Smooth muscle cell (in vitro differentiated cells): Measurements from ENCODE around the gene SLC16A12. TPM values are rescaled to one million over a fixed set of nuclear protein-coding genes. Genes with fewer than 3 reads are reported as not detected.

Experiments
- DNase-seq: peaks from one replicate; lab custom pipeline; 2025; ENCODE audit not compliant: unreplicated experiment; lab: John Stamatoyannopoulos, UW
- H2AFZ ChIP-seq: fragments of 200-600 bp; sonication (generic); 2 replicates; pipeline ENCODE4 v1.6.0; 2016; ENCODE audit warnings: antibody characterized with exemption, low read depth, mild to moderate bottlenecking
- H3F3A ChIP-seq: fragments of 200-600 bp; sonication (generic); 2 replicates; pipeline ENCODE4 v1.6.0; 2017; ENCODE audit warnings: antibody characterized with exemption, low read depth
- H3K27ac ChIP-seq: fragments of 200-600 bp; sonication (generic); 2 replicates; pipeline ENCODE4 v1.5.1; 2016; ENCODE audit warnings: low read depth, mild to moderate bottlenecking
- H3K27me3 ChIP-seq: fragments of 200-600 bp; sonication (generic); 2 replicates; pipeline ENCODE4 v1.6.1; 2016; ENCODE audit warnings: low read depth, mild to moderate bottlenecking
- H3K36me3 ChIP-seq: fragments of 200-600 bp; sonication (generic); 2 replicates; pipeline ENCODE4 v1.5.1; 2016; ENCODE audit warnings: low read depth
- H3K4me1 ChIP-seq: fragments of 200-600 bp; sonication (generic); 2 replicates; pipeline ENCODE4 v1.5.1; 2016; ENCODE audit warnings: low read depth
- H3K4me2 ChIP-seq: fragments of 200-600 bp; sonication (generic); 2 replicates; pipeline ENCODE4 v1.6.0; 2016; ENCODE audit warnings: mild to moderate bottlenecking
- H3K4me3 ChIP-seq: fragments of 200-600 bp; sonication (generic); 2 replicates; pipeline ENCODE4 v1.5.1; 2016; ENCODE audit warnings: mild to moderate bottlenecking
- H3K79me2 ChIP-seq: fragments of 200-600 bp; sonication (generic); 2 replicates; pipeline ENCODE4 v1.6.0; 2016; ENCODE audit warnings: low read depth, mild to moderate bottlenecking
- H3K9ac ChIP-seq: fragments of 200-600 bp; sonication (generic); 2 replicates; pipeline ENCODE4 v1.6.0; 2016; ENCODE audit warnings: low read depth
- H3K9me3 ChIP-seq: fragments of 200-600 bp; sonication (generic); replicated peaks from 2 replicates; pipeline ENCODE4 v1.5.1; 2016; ENCODE audit warnings: low read depth
- H4K20me1 ChIP-seq: fragments of 200-600 bp; sonication (generic); 2 replicates; pipeline ENCODE4 v1.6.0; 2016; ENCODE audit warnings: low read depth
- CTCF ChIP-seq: fragments of 200-600 bp; sonication (generic); IDR thresholded peaks from 2 replicates; pipeline ENCODE4 v1.5.1; 2017; ENCODE audit warnings: borderline replicate concordance, mild to moderate bottlenecking, antibody characterized with exemption; ENCODE audit not compliant: insufficient read depth, poor library complexity, severe bottlenecking
- WGBS: methylation state at CpG from one replicate; pipeline ENCODE4 v1.1.7; 2016; ENCODE audit warnings: low lambda C conversion rate; 5-methylcytosine and 5-hydroxymethylcytosine counted together
- polyA plus RNA-seq: library from polyadenylated mRNA; unstranded; fragments of >200 nt; fragmentation: Nextera tagmentation; extraction: Ambion mirVana; gene quantifications from 2 replicates; pipeline ENCODE4 v1.2.1, GENCODE V29; 2016
- total RNA-seq: library from RNA; depleted of rRNA; stranded (reverse); fragments of >200 nt; gene quantifications from 2 replicates; pipeline ENCODE4 v1.2.3, GENCODE V29; 2014

SLC16A12 gene
- total and polyA plus RNA-seq, 2 experiments from 2014 or later: not detected

- H3K36me3 ChIP-seq: no peaks in the 10 kb centered on the region
- no peaks in the 10 kb centered on the region for H3K27me3 ChIP-seq
- H4K20me1 ChIP-seq: no peaks in the 10 kb centered on the region
- no peak overlapping the region for H3K4me2 ChIP-seq
- no peak for DNase-seq
- H3K27ac ChIP-seq: no peak overlapping the region
- no peaks in the 10 kb centered on the region for H3K4me1 ChIP-seq
- no peak overlapping the region for H3K4me3 ChIP-seq
- no peaks in the 10 kb centered on the region for H3K79me2 ChIP-seq
- no peaks in the 10 kb centered on the region for H3K9me3 ChIP-seq
- H2AFZ ChIP-seq: no peak overlapping the region
- no peak overlapping the region for H3K9ac ChIP-seq
- WGBS: 92% methylated on average over 6 of the region's 6 CpGs
- H3F3A ChIP-seq: no peaks in the 10 kb centered on the region
- TF ChIP-seq CTCF: no peak
Observed at GRCh38 chr10:89476150-89476549, 59.2 kb downstream of the SLC16A12 start.

- no peak overlapping the region for H2AFZ ChIP-seq
- H3K4me1 ChIP-seq: no peaks in the 10 kb centered on the region
- no peak overlapping the region for H3K27ac ChIP-seq
- no peak for DNase-seq
- no peak for TF ChIP-seq CTCF
- H3K9me3 ChIP-seq: no peaks in the 10 kb centered on the region
- no peaks in the 10 kb centered on the region for H3K27me3 ChIP-seq
- H3K4me3 ChIP-seq: no peak overlapping the region
- H4K20me1 ChIP-seq: no peaks in the 10 kb centered on the region
- H3K36me3 ChIP-seq: no peaks in the 10 kb centered on the region
- no peaks in the 10 kb centered on the region for H3K79me2 ChIP-seq
- H3K9ac ChIP-seq: no peak overlapping the region
- H3F3A ChIP-seq: no peaks in the 10 kb centered on the region
- WGBS: 82% methylated on average over 4 of the region's 4 CpGs
- H3K4me2 ChIP-seq: no peak overlapping the region
Observed at GRCh38 chr10:89475591-89475998, 59.8 kb downstream of the SLC16A12 start.

GRCh38 chr10:89475125-89475524, 60.3 kb downstream of the SLC16A12 start:
- no peaks in the 10 kb centered on the region for H3K36me3 ChIP-seq
- no peaks in the 10 kb centered on the region for H3F3A ChIP-seq
- H4K20me1 ChIP-seq: no peaks in the 10 kb centered on the region
- no peak for TF ChIP-seq CTCF
- H3K79me2 ChIP-seq: no peaks in the 10 kb centered on the region
- DNase-seq: no peak
- no peak overlapping the region for H2AFZ ChIP-seq
- no peaks in the 10 kb centered on the region for H3K27me3 ChIP-seq
- no peak overlapping the region for H3K27ac ChIP-seq
- H3K9ac ChIP-seq: no peak overlapping the region
- H3K4me1 ChIP-seq: no peaks in the 10 kb centered on the region
- no peak overlapping the region for H3K4me2 ChIP-seq
- no peak overlapping the region for H3K4me3 ChIP-seq
- H3K9me3 ChIP-seq: no peaks in the 10 kb centered on the region
- WGBS: 83% methylated on average over 2 of the region's 2 CpGs

DNA sequence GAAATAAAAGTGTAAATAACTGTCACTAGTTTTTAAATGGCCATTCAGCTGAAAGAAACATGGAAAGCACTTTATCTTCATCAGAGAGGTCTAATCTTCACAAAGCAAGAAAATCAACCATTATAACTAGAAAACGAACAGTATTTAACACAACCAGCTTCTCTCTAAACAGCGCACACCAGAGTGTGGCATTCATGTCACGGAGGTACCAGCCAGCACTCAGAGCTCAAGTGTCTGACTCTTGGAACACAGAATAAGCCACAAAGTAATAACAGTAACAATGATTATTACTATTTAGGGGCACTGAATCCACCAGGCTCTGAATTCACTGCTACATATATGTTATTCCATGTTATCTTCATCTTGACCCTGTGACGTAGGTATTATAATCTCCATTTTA, 60.9 kb downstream of the SLC16A12 start:
- Histone ChIP-seq H4K20me1 (no peaks in the 10 kb centered on the region), H3K9me3 (no peaks in the 10 kb centered on the region), H3K36me3 (no peaks in the 10 kb centered on the region), H3K4me2 (no peak overlapping the region), H3F3A (no peaks in the 10 kb centered on the region), H3K4me3 (no peak overlapping the region), H3K27ac (no peak overlapping the region), H3K9ac (no peak overlapping the region), H3K27me3 (no peaks in the 10 kb centered on the region), H2AFZ (no peak overlapping the region), H3K79me2 (no peaks in the 10 kb centered on the region), H3K4me1 (no peaks in the 10 kb centered on the region)
- TF ChIP-seq CTCF: no peak
- no peak for DNase-seq
- WGBS: 90% methylated on average over 4 of the region's 4 CpGs
